Type B pancreatic cell (in vitro differentiated cells): ENCODE measurements around the gene RASSF4. TPM values are rescaled to one million over a fixed set of nuclear protein-coding genes. Genes with fewer than 3 reads are reported as not detected.
A peak's percentile ranks its signal among the peaks of the same experiment; 100 is the strongest.

Source experiments
- DNase-seq: peaks from one replicate; pipeline ENCODE4 v3.0.0; 2021; ENCODE audit warnings: mixed read lengths; ENCODE audit not compliant: unreplicated experiment; ENCODE audit errors: extremely low spot score
- H3K27ac Mint-ChIP-seq: 2 replicates; pipeline ENCODE4 v1.8.0; 2021; ENCODE audit warnings: mild to moderate bottlenecking, mixed read lengths
- H3K27me3 Mint-ChIP-seq: 2 replicates; pipeline ENCODE4 v1.8.0; 2021; ENCODE audit warnings: mixed read lengths
- H3K36me3 Mint-ChIP-seq: 2 replicates; pipeline ENCODE4 v1.8.0; 2021; ENCODE audit warnings: mixed read lengths
- H3K4me1 Mint-ChIP-seq: one replicate; pipeline ENCODE4 v1.8.0; 2021; ENCODE audit warnings: mixed read lengths; ENCODE audit not compliant: unreplicated experiment
- H3K4me3 Mint-ChIP-seq: 2 replicates; pipeline ENCODE4 v1.8.0; 2021; ENCODE audit warnings: mild to moderate bottlenecking, mixed read lengths
- H3K9me3 Mint-ChIP-seq: 2 replicates; pipeline ENCODE4 v1.8.0; 2021; ENCODE audit warnings: mixed read lengths
- CTCF ChIP-seq: fragments of 200-600 bp; sonication (generic); conservative IDR thresholded peaks from 2 replicates; pipeline ENCODE4 v1.5.0; 2021; ENCODE audit warnings: antibody characterized with exemption, mild to moderate bottlenecking
- total RNA-seq: library from RNA; stranded (reverse); gene quantifications from 2 replicates; pipeline ENCODE4 v1.2.1, GENCODE V29; 2021; ENCODE audit warnings: low replicate concordance

The RASSF4 gene
- total RNA-seq, 1 donor from 2014 or later = 27.9 TPM

GRCh38 chr10:44984671-44985101 is 25.1 kb downstream of the RASSF4 start:
- H3K27me3 Mint-ChIP-seq = no peaks in the 10 kb centered on the region
- peaks cover 25% of the 10 kb centered on the region for H3K4me1 Mint-ChIP-seq
- no peak for TF ChIP-seq CTCF
- no peak overlapping the region for H3K27ac Mint-ChIP-seq
- peaks cover 6% of the 10 kb centered on the region for H3K36me3 Mint-ChIP-seq
- no peak overlapping the region for H3K4me3 Mint-ChIP-seq
- H3K9me3 Mint-ChIP-seq = no peaks in the 10 kb centered on the region
- DNase-seq = peak; percentile 65

- no peaks in the 10 kb centered on the region for H3K9me3 Mint-ChIP-seq
- TF ChIP-seq CTCF = no peak
Measured at GRCh38 chr10:44985175-44985681, 25.6 kb downstream of the RASSF4 start.

GRCh38 chr10:44986179-44986578 is 26.6 kb downstream of the RASSF4 start:
- no peak for DNase-seq
- Mint-ChIP-seq H3K27ac (no peak overlapping the region), H3K4me1 (peaks cover 30% of the 10 kb centered on the region), H3K4me3 (no peak overlapping the region), H3K27me3 (no peaks in the 10 kb centered on the region), H3K9me3 (no peaks in the 10 kb centered on the region), H3K36me3 (peaks cover 11% of the 10 kb centered on the region)
- TF ChIP-seq CTCF = no peak

More at GRCh38 chr10:44985175-44985681, 25.6 kb downstream of the RASSF4 start:
- Mint-ChIP-seq H3K27ac (no peak overlapping the region), H3K4me1 (peaks cover 30% of the 10 kb centered on the region), H3K27me3 (no peaks in the 10 kb centered on the region), H3K36me3 (peaks cover 9% of the 10 kb centered on the region), H3K4me3 (no peak overlapping the region)
- peak; percentile 39 for DNase-seq

GRCh38 chr10:44986670-44987069 is 27.1 kb downstream of the RASSF4 start:
- H3K4me3 Mint-ChIP-seq = no peak overlapping the region
- no peaks in the 10 kb centered on the region for H3K27me3 Mint-ChIP-seq
- no peak for TF ChIP-seq CTCF
- H3K4me1 Mint-ChIP-seq = peaks cover 25% of the 10 kb centered on the region
- peaks cover 11% of the 10 kb centered on the region for H3K36me3 Mint-ChIP-seq
- no peaks in the 10 kb centered on the region for H3K9me3 Mint-ChIP-seq
- no peak overlapping the region for H3K27ac Mint-ChIP-seq
- no peak for DNase-seq

GRCh38 chr10:44988957-44989585 is 29.5 kb downstream of the RASSF4 start:
- Mint-ChIP-seq H3K27me3 (no peaks in the 10 kb centered on the region), H3K4me1 (peaks cover 25% of the 10 kb centered on the region), H3K9me3 (no peaks in the 10 kb centered on the region), H3K36me3 (peaks cover 14% of the 10 kb centered on the region), H3K27ac (peak overlapping the region; percentile 65), H3K4me3 (peak overlapping the region; percentile 33)
- no peak for DNase-seq
- TF ChIP-seq CTCF = no peak
